Left ventricle myocardium inferior (tissue), 1 donor: Measurements from ENCODE around the gene TMEM250. TPM values are rescaled to one million over a fixed set of nuclear protein-coding genes. Genes with fewer than 3 reads are reported as not detected.

Experiments
- DNase-seq: peaks from one replicate; pipeline ENCODE4 v3.0.0-alpha.2; 2020
- H3K27ac ChIP-seq: fragments of 200-600 bp; replicated peaks from 2 replicates; pipeline ENCODE4 v1.8.0; 2021
- H3K27me3 ChIP-seq: fragments of 200-600 bp; 2 replicates; pipeline ENCODE4 v1.8.0; 2021; ENCODE audit warnings: low read depth
- H3K36me3 ChIP-seq: fragments of 200-600 bp; 2 replicates; pipeline ENCODE4 v1.8.0; 2021
- H3K4me1 ChIP-seq: fragments of 200-600 bp; 2 replicates; pipeline ENCODE4 v1.8.0; 2021
- H3K4me3 ChIP-seq: fragments of 200-600 bp; 2 replicates; pipeline ENCODE4 v1.8.0; 2021; ENCODE audit warnings: mild to moderate bottlenecking, moderate library complexity
- H3K9me3 ChIP-seq: fragments of 200-600 bp; replicated peaks from 2 replicates; pipeline ENCODE4 v1.8.0; 2021
- CTCF ChIP-seq: fragments of 200-600 bp; IDR thresholded peaks from 2 replicates; pipeline ENCODE4 v1.8.0; 2021; ENCODE audit warnings: antibody characterized with exemption, mild to moderate bottlenecking, borderline replicate concordance
- intact Hi-C: fragments of 100-400 bp; cut with micrococcal nuclease; formaldehyde crosslinking; loops from one replicate; pipeline ENCODE4 v1.11.0; 2022
- total RNA-seq: library from RNA; stranded (reverse); fragmentation: NEBNext Ultra II Directional; extraction: Animal tissue kit (Norgen Biotek cat#: 25700); gene quantifications from one replicate; pipeline ENCODE4 v1.2.1, GENCODE V29; 2021
- donor health status: DM: no; HTN: yes; CAD: no; lungs with severe emphysema.

TMEM250 gene
- total RNA-seq, 1 donor from 2014 or later = 15.1 TPM

- no peak for TF ChIP-seq CTCF
- Histone ChIP-seq H3K9me3 (no peaks in the 10 kb centered on the region), H3K4me3 (no peak overlapping the region), H3K27me3 (peaks cover 75% of the 10 kb centered on the region), H3K4me1 (peaks cover 5% of the 10 kb centered on the region), H3K27ac (no peak overlapping the region), H3K36me3 (no peaks in the 10 kb centered on the region)
- DNase-seq = no peak
- intact Hi-C loops = no loop called here
Observed at GRCh38 chr9:136141682-136142413, 23.2 kb upstream of the TMEM250 start.

DNA sequence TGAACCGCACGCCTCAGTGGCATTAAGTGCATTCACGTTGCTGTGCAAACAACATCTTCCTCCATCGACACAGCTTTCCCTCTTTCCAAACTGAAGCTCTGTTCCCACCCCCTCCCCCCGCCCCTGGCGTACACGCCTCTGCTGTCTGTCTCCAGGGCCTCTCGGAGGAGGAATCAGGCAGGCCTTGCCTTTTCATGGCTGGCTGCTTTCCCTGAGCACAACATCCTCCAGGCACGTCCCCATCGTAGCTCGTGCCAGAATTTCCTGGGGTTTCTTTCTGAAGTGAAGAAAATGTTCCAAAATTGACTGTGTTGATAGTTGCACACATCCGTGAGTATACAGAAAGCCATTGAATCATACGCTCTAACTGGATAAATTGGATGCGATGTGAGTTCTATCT is 22.3 kb upstream of the TMEM250 start:
- Histone ChIP-seq H3K9me3 (no peaks in the 10 kb centered on the region), H3K27me3 (peaks cover 75% of the 10 kb centered on the region), H3K4me1 (peaks cover 12% of the 10 kb centered on the region), H3K4me3 (no peak overlapping the region), H3K27ac (no peak overlapping the region), H3K36me3 (no peaks in the 10 kb centered on the region)
- no peak for TF ChIP-seq CTCF
- intact Hi-C loops = no loop called here
- no peak for DNase-seq

- no peaks in the 10 kb centered on the region for H3K36me3 ChIP-seq
- H3K27ac ChIP-seq = no peak overlapping the region
- peaks cover 21% of the 10 kb centered on the region for H3K4me1 ChIP-seq
- TF ChIP-seq CTCF = no peak
- no peak overlapping the region for H3K4me3 ChIP-seq
- intact Hi-C loops = no loop called here
- no peak for DNase-seq
- no peaks in the 10 kb centered on the region for H3K9me3 ChIP-seq
- peaks cover 75% of the 10 kb centered on the region for H3K27me3 ChIP-seq
Observed at GRCh38 chr9:136140046-136140445, 21.4 kb upstream of the TMEM250 start.

GRCh38 chr9:136138566-136138965 is 19.9 kb upstream of the TMEM250 start:
- intact Hi-C loops = no loop called here
- Histone ChIP-seq H3K27me3 (peaks cover 75% of the 10 kb centered on the region), H3K36me3 (no peaks in the 10 kb centered on the region), H3K27ac (no peak overlapping the region), H3K4me1 (peaks cover 28% of the 10 kb centered on the region), H3K4me3 (no peak overlapping the region), H3K9me3 (no peaks in the 10 kb centered on the region)
- no peak for DNase-seq
- peak; percentile 12 for TF ChIP-seq CTCF

- intact Hi-C loops = no loop called here
Observed at GRCh38 chr9:136137321-136138265, 18.9 kb upstream of the TMEM250 start.

More at GRCh38 chr9:136137321-136138265, 18.9 kb upstream of the TMEM250 start:
- DNase-seq = no peak
- Histone ChIP-seq H3K27me3 (peaks cover 74% of the 10 kb centered on the region), H3K4me1 (peaks cover 35% of the 10 kb centered on the region), H3K4me3 (no peak overlapping the region), H3K9me3 (no peaks in the 10 kb centered on the region), H3K36me3 (no peaks in the 10 kb centered on the region), H3K27ac (no peak overlapping the region)
- TF ChIP-seq CTCF = no peak
